ENCODE data around the gene TOX2.
"Not testable (repeated sequence)": the region's sequence is repeated elsewhere in the genome, so short reads cannot be mapped to it uniquely, and the experiment has no call there.

TOX2 gene

GRCh38 chr20:44029848-44030230 lies 115.2 kb downstream of the TOX2 start:
- no peak for FAIRE-seq
- no peak for DNase-seq (ENCODE audit: low spot score)

GRCh38 chr20:44030394-44030793 lies 115.7 kb downstream of the TOX2 start:
- no peak for DNase-seq (ENCODE audit: low spot score)
- no peak for FAIRE-seq

- DNase-seq (ENCODE audit: low spot score) (no peak), FAIRE-seq (no peak)
Measured at GRCh38 chr20:44031001-44031574, 116.4 kb downstream of the TOX2 start.

GRCh38 chr20:44031781-44032582 lies 117.3 kb downstream of the TOX2 start:
- FAIRE-seq (no peak), DNase-seq (ENCODE audit: low spot score) (no peak)

- no peak for DNase-seq (ENCODE audit: low spot score)
- FAIRE-seq = no peak
Measured at GRCh38 chr20:44032583-44033331, 118.1 kb downstream of the TOX2 start.

GRCh38 chr20:44033344-44033743 lies 118.7 kb downstream of the TOX2 start:
- FAIRE-seq (no peak), DNase-seq (ENCODE audit: low spot score) (no peak)

GRCh38 chr20:44033873-44034272 lies 119.2 kb downstream of the TOX2 start:
- DNase-seq (ENCODE audit: low spot score) = no peak
- no peak for FAIRE-seq

GRCh38 chr20:44034451-44034850 lies 119.8 kb downstream of the TOX2 start:
- DNase-seq (ENCODE audit: low spot score) (no peak), FAIRE-seq (no peak)

- FAIRE-seq (no peak), DNase-seq (ENCODE audit: low spot score) (no peak)
Measured at GRCh38 chr20:44034965-44035635, 120.4 kb downstream of the TOX2 start.

GRCh38 chr20:44035924-44036323 lies 121.3 kb downstream of the TOX2 start:
- DNase-seq (ENCODE audit: low spot score) (no peak), FAIRE-seq (no peak)

- DNase-seq (ENCODE audit: low spot score) (no peak), FAIRE-seq (no peak)
Measured at GRCh38 chr20:44036441-44036840, 121.8 kb downstream of the TOX2 start.

GRCh38 chr20:44038681-44039123 lies 124.0 kb downstream of the TOX2 start:
- DNase-seq (ENCODE audit: low spot score) (no peak), FAIRE-seq (no peak)

- DNase-seq (ENCODE audit: low spot score) (no peak), FAIRE-seq (no peak)
Measured at GRCh38 chr20:44039147-44039546, 124.5 kb downstream of the TOX2 start.

- no peak for FAIRE-seq
- DNase-seq (ENCODE audit: low spot score) = no peak
Measured at GRCh38 chr20:44039741-44040140, 125.1 kb downstream of the TOX2 start.

GRCh38 chr20:44040202-44040915 lies 125.7 kb downstream of the TOX2 start:
- no peak for DNase-seq (ENCODE audit: low spot score)
- FAIRE-seq = no peak

- FAIRE-seq (no peak), DNase-seq (ENCODE audit: low spot score) (no peak)
Measured at GRCh38 chr20:44041001-44041400, 126.3 kb downstream of the TOX2 start.

- not testable (repeated sequence) for DNase-seq (ENCODE audit: low spot score); FAIRE-seq
Measured at GRCh38 chr20:44044712-44045111, 130.1 kb downstream of the TOX2 start.

- no peak for FAIRE-seq
- DNase-seq (ENCODE audit: low spot score) = no peak
Measured at GRCh38 chr20:44050327-44050726, 135.7 kb downstream of the TOX2 start.

- FAIRE-seq = no peak
Measured at GRCh38 chr20:44050925-44051660, 136.4 kb downstream of the TOX2 start.

GRCh38 chr20:44051661-44052000 lies 137.0 kb downstream of the TOX2 start:
- no peak for DNase-seq (ENCODE audit: low spot score)
- no peak for FAIRE-seq

More at GRCh38 chr20:44050925-44051660, 136.4 kb downstream of the TOX2 start:
- no peak for DNase-seq (ENCODE audit: low spot score)
